ENCODE measurements around the gene GPR61.

The GPR61 gene

DNA sequence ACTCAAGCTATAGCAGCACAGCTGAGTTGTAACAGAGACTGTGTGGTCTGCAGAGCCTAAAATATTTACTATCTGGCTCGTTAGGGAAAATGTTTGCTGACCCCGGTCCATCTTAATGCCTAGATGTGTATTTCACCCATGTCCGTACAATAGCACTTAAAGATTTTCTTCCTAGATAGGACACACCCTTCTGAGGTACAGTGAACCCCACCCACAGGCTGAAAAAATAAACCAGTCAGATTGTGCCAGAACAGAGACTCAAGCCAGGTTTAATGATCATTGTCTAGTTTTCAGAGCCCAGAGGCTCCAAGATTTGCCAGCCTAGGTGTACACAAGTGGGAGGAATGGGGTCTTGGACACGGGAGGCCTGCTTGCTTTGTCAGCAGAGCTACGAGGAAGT, 35.7 kb upstream of the GPR61 start:
- CTCF ChIA-PET, result interaction anchor here (24.0 to 43.1 kb wide), 3 partner anchors 5 to 30 kb away, joined by 657 to 2790 read pairs (median 657); partner anchors contain the start of genes AMIGO1, ATXN7L2, CYB561D1 and GPR61
- POLR2A ChIA-PET, result interaction anchor here (1.1 kb wide), 1 partner anchor 13 kb away, joined by 4 read pairs; no protein-coding TSS in a partner anchor

DNA sequence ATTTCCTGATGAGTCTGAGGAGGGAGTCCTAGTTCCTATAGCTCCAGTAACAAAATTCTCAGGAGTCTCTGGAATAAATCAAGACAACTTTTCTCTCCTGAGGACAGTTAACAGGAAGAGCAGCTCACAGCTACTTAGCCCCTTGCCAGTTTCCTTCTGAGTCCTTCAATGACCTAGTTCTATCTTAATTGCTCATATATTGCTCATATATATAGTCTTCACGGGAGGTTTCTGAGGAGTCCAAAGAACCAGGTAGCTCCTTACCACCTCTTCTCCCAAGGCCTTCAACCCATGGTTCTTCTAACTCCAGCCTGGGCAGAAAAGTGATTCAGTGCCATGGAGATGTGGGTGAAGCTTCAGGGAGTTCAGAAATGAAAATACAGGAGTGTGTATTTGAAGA, 34.7 kb upstream of the GPR61 start:
- POLR2A ChIA-PET, result no interaction called here
- no peak for DNase-seq (ENCODE audit: low read depth, low spot score)
- H3K4me3 ChIP-seq (ENCODE audit: low read depth, low read length), result no peak overlapping the region
- CTCF ChIA-PET, result interaction anchor here (0.7 to 43.1 kb wide), 4 partner anchors 4 to 304 kb away, joined by 3 to 2790 read pairs (median 657); partner anchors contain the start of genes AMIGO1, ATXN7L2, CYB561D1 and GPR61
- TF ChIP-seq, protein P1, sequence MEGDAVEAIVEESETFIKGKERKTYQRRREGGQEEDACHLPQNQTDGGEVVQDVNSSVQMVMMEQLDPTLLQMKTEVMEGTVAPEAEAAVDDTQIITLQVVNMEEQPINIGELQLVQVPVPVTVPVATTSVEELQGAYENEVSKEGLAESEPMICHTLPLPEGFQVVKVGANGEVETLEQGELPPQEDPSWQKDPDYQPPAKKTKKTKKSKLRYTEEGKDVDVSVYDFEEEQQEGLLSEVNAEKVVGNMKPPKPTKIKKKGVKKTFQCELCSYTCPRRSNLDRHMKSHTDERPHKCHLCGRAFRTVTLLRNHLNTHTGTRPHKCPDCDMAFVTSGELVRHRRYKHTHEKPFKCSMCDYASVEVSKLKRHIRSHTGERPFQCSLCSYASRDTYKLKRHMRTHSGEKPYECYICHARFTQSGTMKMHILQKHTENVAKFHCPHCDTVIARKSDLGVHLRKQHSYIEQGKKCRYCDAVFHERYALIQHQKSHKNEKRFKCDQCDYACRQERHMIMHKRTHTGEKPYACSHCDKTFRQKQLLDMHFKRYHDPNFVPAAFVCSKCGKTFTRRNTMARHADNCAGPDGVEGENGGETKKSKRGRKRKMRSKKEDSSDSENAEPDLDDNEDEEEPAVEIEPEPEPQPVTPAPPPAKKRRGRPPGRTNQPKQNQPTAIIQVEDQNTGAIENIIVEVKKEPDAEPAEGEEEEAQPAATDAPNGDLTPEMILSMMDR (IDR thresholded peaks at IDR 0.05; ENCODE audit: insufficient read depth, low read length, missing control alignments), result no peak

More for the DNA sequence above, 35.7 kb upstream of the GPR61 start:
- no peak overlapping the region for H3K4me3 ChIP-seq (ENCODE audit: low read depth, low read length)
- DNase-seq (ENCODE audit: low read depth, low spot score), result no peak
- TF ChIP-seq, protein P1 (IDR thresholded peaks at IDR 0.05; ENCODE audit: insufficient read depth, low read length, missing control alignments), result no peak

DNA sequence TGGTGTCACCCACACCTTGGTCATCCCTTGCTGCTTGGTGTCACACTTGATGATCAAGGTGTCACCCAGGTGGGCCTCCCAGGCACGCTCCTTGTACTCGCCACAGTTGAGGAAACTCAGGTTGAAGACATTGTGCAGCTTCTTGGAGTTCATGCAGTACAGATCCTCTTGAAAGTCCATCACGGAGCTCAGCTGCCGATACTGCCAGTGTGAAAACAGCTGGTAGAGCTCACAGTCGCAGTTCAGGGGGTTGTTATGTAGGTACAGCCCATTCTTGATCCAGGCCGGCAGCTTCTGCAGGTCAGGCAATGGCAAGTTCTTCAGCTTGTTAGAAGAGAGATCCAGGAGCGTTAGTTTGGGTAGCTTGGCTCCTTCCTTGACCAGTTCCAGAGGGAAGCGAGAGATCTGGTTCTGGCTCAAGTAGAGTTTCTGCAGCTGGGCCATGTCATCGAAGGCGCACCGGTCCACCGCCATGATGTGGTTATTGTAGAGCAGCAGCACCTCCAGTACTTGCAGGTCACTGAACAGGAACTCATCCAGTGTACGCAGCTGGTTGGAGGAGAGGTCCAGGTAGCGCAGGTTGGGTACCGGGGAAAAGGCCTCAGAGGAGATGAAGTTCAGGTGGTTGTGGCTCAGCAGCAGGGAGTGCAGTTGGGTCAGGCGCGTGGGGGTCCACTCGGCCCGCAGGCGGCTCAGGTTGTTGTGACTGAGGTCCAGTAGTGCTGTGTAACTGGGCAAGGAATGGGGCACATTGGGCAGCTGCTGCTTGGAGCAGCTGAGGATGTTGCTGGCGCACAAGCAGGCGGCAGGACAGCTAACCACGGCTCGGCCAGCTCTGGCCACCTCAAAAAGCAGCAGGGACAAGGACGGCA, 31.4 kb upstream of the GPR61 start:
- no peak for DNase-seq (ENCODE audit: low read depth, low spot score)
- TF ChIP-seq, protein P1 (IDR thresholded peaks at IDR 0.05; ENCODE audit: insufficient read depth, low read length, missing control alignments), result no peak
- CTCF ChIA-PET, result interaction anchor here (24.0 to 43.1 kb wide), 2 partner anchors 14 to 26 kb away, joined by 657 to 2790 read pairs; partner anchors contain the start of genes ATXN7L2, CYB561D1 and GPR61
- no peak overlapping the region for H3K4me3 ChIP-seq (ENCODE audit: low read depth, low read length)
- POLR2A ChIA-PET, result no interaction called here

DNA sequence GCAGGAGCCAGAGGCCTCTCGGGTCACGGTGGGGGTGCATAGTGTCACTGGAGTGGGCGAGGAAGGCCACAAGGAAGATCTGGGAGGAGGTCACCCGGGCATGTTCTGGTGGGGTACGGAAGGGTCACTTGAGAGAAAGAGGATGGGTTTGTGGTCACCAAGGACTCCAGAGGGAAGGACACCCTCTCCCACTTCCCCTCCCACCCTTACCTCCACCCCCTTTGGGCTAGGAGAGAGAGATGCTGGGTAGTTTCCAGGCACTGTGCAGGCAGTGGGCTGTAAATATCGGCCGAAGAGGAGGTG, 30.8 kb upstream of the GPR61 start:
- peak overlapping the region; percentile 67 for H3K4me3 ChIP-seq (ENCODE audit: low read depth, low read length)
- POLR2A ChIA-PET, result no interaction called here
- DNase-seq (ENCODE audit: low read depth, low spot score), result no peak
- TF ChIP-seq, protein P1 (IDR thresholded peaks at IDR 0.05; ENCODE audit: insufficient read depth, low read length, missing control alignments), result no peak
- CTCF ChIA-PET, result interaction anchor here (24.0 to 43.1 kb wide), 2 partner anchors 14 to 25 kb away, joined by 657 to 2790 read pairs; partner anchors contain the start of genes ATXN7L2, CYB561D1 and GPR61

DNA sequence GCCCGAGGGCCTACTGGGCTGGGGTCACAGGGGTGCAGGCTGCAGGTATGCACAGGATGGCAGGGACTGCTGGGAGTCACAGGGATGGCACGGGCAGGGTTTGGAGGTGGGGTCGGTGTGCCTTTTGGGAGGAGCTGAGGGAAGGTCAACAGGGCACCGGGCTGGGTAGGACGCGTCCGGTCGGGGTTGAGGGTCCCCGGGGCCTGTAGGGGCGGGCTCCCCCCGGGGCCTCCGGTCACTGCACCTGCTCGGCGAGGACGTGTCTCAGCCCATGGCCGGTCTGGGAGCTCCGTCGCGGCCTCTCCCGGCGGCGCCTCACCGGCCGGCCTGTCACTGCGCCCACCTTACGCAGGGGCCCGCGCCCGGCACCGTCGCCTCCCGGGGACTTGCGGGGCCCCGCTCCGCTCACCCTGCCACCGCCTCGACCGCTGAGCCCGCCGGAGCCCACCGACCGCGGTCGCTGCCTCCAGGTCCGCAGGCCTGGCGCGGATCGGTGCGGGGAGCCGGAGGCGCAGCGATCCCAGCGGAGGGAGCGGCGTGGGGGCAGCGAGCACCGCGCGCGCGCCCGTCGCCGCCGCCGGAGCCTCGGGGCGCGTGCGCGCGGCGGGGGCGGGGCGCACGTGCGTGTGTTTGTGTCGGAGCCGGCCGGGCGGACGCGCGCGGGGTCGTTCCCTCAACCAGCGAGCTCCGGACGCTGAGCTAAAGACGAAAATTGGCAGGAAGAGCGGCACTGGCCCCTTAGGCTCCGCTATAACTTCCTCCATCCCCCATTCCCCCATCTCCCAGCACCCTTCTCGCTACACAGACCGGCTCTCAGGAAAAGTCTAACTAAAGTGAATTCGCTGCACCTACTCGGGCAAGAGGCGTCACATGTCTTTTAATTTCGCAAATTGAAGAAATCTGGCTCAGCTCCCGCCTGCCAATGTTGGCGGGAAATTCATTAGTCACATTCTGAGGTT, 30.2 kb upstream of the GPR61 start, which contains the start of gene AMIGO1:
Gene AMIGO1, minus strand, starts transcription at position 552 of the 959 bp plus-strand sequence. CDS start 815 bp downstream, outside the sequence.
- peak within 1 kb of the TSS; percentile 67 for H3K4me3 ChIP-seq (ENCODE audit: low read depth, low read length)
- TF ChIP-seq, protein P1 (IDR thresholded peaks at IDR 0.05; ENCODE audit: insufficient read depth, low read length, missing control alignments), result no peak
- CTCF ChIA-PET, result interaction anchor here (0.9 to 43.1 kb wide), 4 partner anchors 11 to 110 kb away, joined by 3 to 2790 read pairs (median 330); partner anchors contain the start of genes ATXN7L2, CYB561D1 and GPR61
- POLR2A ChIA-PET, result interaction anchor here (1.5 kb wide), 1 partner anchor 9 kb away, joined by 7 read pairs; no protein-coding TSS in a partner anchor
- no peak for DNase-seq (ENCODE audit: low read depth, low spot score)
